Glomerular visceral epithelial cell (primary cell): ENCODE results near the gene MCM5.
"Not testable (repeated sequence)": the region's sequence is repeated elsewhere in the genome, so short reads cannot be mapped to it uniquely, and the experiment has no call there.

ENCODE experiments used
- DNase-seq: peaks from one replicate; pipeline ENCODE4 v3.0.0-alpha.2; 2016; ENCODE audit errors: extremely low spot score

Gene MCM5

DNA sequence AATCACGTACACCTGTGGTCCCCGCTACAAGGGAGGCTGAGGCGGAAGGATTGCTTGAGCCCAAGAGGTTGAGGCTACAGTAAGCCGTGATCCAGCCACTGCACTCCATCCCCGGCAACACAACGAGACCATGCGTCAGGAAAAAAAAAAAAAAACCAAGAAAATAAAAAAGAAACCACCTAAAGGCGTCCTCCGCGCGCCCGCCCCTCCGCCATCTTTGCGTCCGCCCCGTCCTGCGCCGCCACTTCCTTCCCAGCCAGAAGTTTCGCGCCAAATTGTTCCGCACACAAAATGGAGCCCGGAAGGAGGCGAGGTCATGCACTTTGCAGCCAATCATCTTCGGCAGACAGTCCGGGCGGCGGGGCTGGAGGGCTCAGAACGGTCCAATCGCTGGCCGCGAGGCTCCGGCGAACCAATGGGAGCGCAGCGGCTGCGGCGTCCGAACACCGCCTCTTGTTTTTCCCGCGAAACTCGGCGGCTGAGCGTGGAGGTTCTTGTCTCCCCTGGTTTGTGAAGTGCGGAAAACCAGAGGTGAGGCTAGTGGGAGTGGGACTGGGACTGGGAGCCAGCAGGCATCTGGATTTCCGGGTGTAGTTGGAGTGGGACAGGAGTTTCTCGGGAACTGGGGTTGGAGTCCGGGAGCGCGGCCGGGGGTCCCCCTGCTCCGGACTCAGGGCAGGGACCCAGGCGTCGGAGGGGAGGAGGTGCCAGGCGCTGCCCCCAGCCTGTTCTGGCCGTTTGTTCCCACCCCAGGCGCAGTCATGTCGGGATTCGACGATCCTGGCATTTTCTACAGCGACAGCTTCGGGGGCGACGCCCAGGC is at the start of gene MCM5:
MCM5 (plus strand) TSS at position 463 of the 823 bp plus-strand sequence; CDS start at position 762, 299 bp downstream.
- peak; percentile 97 for DNase-seq

DNA sequence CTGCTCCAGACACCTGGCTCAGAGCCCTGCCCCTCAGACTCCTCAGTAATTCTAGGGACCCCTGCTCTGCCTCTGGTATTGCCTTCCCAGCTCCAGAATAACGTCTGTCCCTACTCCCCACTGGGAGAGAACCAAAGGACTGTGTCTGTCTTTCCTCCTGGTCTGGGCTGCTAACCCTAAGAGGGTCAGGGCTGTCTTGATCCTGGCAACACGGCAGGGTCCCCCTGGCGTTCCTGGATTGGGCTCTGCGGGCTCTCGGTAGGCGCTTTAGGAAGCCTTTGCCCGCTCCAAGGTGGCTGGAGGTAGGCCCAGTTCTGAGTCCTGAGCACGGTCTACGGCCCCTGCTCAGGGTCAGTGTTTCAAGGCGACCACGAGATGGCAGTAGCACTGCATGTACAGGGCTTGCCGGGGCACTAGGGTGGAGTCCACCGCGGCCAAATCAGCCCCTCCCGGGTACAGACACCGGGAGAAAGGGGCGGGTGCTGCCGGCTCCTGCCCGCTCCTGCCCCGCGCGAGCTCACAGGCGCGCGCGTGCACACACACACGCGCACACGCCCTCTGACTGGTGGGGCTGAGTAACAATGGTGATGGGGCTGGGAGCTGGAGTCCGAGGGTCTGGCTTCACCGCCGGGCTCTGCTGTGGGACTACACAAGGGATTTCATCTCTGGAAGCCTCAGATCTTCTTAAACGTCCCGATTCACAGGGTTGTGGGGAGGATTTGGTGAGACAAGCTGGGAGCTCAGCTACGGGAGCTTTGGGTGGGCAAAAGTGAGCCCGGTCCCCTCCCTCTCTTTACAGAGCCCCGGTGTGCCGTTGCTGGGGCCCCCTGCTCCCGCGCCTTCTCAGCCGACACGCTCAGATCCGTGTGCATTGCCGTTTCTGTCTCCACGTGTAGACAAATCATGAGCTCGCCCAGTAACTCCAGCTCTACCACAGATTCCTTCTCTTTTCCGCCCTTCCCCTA is 49.1 kb upstream of the MCM5 start:
- DNase-seq: peak; percentile 94

DNA sequence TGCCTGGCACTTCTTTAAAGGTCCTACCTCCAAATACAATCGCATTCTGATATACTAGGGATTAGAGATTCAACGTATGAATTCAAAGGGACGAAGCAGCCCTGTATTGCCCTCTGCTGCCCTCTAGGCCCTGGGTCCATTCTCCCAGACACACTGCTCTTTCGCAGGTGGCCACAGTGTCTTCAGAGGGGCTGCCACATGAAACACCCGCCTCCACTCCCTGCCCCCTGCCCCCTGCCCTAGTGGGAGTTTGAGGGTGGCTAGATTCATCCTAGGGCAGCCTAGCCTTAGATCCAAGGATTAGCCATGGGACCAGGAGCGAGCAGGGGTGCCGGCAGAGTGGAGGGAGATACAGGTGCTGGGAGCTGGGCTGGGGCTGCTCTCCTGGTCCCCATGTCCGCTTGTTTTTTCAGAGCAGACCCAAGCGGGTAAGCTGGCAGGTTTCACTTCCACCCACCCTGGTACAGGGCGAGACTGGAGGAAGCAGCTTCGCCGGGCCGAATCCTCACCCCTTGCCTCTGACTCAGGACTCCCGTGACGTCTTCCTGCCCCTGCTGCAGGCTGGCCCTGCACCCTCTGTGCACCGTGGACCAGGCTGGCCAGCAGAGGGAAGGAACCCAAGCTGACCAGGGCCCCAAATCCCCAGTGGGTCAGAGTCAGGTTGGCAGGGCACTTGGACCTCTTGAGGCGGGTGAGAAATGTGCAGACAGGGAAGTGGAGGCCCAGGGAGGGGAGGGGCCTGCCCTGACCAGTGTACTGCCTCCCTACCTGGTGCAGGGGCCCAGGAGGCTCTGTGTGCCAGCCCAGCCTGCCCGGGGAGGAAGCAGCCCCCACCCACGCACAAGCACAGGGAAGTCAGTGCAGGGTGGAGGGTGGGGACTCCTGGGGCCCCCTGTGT is 47.5 kb upstream of the MCM5 start:
- peak; percentile 65 for DNase-seq

DNA sequence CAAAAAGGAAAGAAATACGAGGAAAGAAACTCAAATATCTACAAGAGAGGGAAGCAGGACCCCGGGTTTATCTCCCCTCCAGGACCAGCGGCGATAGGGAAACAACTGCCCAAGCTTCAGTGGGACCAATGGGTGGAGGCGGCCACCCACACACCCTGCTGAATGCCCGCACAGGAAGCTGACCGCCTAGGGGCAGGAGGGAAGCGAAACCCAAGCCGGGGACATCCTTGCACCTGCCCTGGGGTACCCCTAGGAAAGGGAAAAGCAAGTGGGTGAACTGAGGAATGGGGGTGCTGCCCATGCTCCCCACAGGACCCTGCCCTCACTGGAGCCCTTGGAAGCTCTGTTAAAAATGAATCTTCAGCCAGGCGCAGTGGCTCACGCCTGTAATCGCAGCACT is 46.6 kb upstream of the MCM5 start:
- no peak for DNase-seq

DNA sequence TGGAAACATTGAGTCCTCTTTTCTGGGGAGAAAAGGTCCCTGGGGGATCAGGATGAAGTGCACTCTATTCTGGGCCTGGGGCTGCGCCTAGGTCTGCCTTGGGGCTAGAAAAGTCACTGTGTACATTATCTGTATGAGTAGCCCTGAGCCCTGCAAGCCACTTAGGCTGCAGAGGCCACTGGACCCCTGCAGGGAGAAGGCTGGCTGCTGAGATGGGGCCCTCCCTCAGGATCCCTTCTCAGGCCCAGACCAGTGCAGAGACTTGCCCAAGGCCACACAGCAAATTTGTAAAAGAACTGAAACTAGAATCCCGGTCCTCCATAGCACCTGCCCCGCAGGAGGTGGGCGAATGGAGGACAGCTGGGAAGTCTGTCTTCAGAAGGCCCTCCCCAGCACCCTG is 45.9 kb upstream of the MCM5 start:
- DNase-seq: no peak

DNA sequence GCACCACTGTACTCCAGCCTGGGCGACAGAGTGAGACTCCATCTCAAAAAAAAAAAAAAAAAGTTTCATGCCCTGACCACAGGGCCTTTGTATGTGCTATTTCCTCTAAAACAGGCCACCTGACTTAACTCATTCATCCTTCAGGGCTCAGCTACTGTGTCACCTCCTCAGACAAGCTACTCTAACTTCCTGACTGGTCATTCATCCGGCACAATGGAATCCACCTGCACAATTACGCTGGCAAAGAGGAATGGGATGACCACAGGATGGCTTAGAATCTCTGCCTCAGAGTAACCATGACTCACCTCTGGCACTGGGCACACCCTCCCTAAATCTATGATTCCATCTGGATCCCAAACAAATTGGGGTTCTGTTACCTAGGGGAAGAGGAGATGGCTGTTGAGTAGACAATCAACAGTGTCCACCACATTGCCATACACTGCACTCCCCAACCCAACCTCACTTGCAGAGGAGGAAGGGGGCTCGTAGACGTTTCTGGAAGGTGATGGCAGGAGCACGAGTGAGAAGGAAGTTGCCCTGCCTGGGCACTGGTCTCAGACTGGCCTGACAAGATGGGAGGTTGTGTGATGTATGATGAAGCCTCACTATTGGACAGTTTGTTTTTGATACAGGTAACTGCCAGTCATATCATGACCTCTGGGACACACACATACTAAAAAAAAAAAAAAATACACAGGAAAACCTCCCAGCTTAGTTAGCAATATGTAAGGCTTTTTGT is 41.9 kb upstream of the MCM5 start:
- DNase-seq: peak; percentile 89

DNA sequence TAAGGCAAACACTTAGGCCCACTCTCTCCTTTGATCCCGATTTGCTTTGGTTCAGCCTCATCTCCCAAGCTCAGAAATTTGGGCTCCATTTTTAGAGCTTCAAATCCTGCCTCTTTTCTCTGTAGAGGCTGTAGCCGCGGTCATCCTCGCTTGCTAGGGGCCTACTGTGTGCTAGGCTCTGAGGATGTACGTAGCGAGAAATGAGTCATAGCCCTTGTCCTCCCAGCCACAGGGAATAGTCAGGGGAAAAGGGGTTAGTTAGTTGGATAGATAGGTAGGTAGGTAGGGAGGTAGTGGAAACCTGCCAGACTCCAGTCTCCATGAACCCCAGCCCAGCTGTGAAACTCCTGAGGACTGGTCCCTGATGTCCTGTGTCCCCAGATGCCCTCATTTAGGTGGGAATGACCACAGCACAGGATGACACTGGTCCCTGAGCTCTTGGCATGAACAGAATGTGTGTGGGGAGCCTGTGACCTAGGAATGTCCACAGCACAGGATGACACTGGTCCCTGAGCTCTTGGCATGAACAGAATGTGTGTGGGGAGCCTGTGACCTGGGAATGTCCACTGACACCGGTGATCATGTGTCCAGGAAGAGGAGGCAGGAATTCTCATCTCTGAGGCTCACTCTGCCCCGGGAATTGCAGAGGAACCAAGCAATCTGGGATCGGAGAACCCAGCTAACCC is 40.4 kb upstream of the MCM5 start:
- DNase-seq: no peak

DNA sequence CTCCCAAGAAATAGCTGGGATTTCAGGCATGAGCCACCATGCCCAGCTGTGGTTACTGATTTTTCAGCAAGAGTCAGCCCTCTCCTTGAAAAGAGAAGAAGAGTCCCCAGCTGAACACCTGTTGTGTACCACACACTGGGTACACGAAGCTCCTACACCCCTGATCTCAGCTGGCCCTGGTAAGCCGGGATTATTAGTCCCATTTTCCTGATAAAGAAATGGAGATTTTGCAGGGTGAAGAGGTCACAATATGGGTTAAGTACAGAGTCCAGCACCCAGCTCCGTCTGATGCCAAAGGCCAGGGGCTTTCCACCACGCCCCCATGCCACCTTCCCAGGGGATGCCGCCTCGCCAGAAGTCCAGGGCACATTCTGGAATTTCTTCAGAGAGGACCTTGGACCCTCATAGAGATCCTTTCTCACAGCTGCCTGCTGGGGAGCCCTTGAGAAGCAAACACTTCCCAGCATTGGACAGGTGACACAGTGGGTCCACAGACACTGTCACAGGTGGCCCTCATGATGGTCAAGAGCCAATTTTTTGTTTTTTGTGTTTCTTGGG is 38.9 kb upstream of the MCM5 start:
- DNase-seq: no peak

DNA sequence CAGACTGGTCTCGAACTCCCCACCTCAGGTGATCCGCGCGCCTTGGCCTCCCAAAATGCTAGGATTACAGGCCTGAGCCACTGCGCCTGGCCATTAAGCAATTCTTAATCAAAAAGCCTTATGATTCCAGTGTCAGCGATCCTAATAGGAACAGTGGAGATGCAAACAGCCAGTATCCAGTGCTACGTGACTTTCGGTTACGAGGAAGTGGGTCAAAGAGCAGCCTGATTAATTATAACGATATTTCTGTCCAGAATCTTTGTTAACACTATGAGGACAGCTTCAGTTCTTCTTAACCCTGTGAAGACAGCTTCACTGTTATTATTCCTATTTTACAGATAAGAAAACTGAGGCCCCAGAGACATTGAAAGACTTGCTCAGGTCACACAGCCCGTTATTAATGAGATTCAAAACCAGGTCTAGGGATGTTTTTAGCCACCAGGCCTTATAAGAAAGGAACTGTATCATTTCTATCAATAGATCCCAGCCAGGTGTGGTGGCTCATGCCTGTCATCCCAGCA is 36.3 kb upstream of the MCM5 start:
- no peak for DNase-seq

DNA sequence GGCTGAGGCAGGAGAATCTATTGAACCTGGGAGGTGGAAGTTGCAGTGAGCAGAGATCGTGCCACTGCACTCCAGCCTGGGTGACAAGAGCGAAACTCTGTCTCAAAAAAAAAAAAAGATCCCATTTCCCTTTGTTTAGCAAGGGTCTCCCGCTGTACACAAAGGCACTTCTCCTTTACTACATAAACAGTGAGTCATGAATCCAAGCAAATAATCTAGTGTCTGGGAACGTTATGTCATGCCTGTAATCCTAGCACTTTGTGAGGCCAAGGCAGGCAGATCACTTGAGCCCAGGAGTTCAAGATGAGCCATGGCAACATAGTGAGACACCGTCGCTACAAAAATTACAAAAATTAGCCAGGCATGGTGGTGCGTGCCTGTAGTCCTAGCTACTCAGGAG is 35.7 kb upstream of the MCM5 start:
- not testable (repeated sequence) for DNase-seq

DNA sequence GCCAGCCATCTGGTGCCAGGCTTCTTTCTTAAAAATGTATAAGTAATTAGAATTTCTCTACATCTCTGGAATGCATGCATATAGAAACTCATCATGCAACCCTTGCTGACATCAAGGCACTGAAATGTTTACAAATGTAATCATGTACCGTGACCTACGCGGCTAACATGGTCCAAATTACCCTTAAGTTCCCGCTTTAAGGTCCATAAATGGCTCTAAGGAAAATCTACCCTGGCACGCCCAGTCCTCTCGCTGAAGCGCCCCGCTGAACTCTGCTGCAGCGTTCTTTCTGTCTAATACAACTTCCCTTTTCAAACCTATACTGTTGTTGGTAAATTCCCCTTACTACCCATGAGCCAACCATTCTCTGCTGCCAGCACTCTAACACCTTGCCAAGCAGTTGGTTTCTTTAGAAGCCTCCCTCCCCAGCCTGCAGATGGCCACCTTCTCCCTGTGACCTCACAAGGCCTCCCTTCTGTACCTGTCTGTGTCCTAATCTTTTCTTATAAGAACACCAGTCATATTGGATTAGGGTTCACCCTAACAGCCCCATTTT is 32.5 kb upstream of the MCM5 start:
- DNase-seq: no peak

DNA sequence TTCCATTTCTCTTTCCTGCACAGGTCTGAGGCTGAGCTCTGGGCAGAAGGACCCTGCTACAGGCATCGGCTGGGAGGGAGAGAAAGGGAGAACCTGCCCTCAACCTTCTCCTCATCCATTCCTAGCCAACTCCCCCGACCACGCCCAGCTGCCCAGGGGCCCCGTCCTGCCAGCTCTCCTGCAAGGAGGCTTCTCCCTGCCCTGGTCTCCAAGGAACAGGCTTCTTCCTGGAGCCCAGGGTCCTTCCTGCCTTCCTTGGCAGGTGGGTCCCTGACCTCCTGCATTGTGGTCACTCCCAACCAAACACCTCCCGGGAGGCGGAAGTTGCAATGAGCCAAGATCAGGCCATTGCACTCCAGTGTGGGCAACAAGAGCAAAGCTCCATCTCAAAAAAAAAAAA is 31.6 kb upstream of the MCM5 start:
- no peak for DNase-seq

DNA sequence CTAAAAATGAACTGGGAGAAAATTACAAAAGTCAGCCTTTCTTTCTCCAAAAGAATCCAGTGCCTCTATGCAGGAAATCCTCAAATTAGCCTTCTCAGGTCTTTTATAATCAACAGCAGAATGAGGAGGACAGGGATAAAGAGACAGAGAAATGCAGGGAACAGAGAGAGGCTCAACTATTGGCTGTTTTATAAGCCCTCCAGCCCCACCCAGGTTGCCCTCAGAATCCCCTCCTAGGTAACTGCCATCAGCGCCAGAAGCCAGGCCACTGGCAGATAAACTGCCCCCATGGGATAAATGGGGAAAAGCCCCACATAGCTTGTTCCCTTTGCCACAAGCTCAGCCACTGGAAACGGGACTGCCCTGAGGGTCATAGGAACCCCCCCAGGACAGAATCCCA is 29.9 kb upstream of the MCM5 start:
- no peak for DNase-seq

DNA sequence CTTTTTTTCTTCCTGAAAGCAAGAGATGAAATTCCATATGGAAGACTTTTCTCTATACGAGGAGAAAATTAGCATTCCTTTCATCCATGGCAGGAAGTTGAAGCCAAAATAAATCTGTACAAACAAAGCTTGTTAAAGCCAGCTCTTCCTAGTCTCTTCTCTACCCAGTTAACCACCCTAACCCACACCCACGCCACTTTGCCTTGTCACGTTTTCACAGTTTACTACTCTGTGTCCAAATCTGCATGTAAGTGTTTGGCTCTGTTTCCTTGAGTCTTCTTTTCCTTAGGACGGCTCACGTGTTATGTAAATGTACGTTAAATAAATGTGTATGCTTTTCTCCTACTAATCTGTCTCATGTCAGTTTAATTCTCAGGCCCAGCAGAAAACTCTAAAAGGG is 26.2 kb upstream of the MCM5 start:
- DNase-seq: no peak

DNA sequence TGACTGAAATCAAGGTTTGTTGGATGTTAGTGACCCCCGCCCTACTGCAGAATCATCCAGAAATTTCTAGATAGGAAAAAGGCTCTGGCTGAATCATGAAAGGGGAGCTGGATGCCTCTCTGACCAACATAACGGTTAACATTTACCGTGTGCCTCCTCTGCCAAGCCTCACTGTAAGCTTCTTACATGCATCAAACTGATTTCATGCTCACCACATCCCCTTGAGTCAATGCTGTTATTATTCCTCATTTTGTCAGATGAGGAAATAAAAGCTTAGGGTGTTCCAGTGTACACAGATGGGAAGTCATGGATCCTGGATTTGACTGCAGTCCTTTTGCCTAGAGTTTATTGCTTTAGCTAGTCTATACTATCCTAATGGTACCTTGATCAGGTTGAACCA is 24.9 kb upstream of the MCM5 start:
- peak; percentile 32 for DNase-seq

DNA sequence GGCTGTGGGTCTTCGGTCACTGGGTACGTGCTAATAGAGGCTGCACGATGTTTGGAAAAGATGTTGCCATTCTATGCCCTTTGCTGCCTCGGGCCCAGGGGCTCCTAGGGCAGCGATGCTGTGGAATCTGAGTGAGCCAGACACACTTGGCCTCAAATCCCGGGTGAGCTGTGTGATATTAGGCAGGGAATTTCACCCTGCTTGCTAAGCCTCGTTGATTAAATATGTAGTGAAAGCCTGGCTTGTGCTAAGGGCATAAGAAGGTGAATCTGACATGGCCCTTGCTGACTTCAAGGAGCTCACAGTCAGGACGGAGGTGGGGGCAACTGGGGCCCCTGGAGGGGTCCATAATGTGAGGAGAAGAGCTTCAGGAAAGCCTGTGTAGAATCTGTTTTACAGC is 24.4 kb upstream of the MCM5 start:
- DNase-seq: no peak

DNA sequence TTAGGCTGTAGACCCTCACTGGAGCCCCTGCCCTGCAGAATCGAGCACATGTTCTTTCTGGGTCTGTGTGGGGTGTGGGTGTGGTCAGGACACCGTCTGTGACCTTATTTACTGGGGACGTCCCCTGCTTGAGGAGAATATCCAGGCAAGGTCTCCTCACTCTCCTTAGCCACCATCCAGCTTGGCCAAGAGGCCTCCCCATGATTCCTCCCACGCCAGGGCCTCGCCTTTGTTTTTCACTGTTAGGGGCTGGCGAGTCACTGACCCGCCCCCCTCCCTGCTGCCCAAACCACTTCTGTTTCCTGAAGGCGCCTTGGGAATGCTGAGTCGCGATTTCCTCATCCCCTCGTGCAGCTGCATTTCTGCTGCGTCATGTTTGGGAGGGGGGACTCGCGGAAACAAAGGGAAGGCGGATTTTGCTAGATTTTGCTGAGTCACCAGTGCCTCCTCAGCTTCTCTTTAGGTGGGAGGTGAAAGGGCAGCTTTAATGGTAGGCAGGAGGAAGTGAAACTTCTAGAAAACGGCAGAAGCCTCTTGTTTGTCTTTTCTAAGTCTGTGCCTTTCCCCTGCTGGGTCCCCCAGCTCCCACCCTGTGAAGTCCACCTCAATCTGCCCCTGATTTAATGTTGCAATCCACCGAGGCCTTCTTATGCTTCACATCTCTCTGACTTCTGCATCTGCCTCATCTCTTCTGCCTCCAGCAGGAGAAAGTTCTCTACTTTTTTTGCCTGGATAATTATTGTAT is 23.0 kb upstream of the MCM5 start:
- peak; percentile 95 for DNase-seq

DNA sequence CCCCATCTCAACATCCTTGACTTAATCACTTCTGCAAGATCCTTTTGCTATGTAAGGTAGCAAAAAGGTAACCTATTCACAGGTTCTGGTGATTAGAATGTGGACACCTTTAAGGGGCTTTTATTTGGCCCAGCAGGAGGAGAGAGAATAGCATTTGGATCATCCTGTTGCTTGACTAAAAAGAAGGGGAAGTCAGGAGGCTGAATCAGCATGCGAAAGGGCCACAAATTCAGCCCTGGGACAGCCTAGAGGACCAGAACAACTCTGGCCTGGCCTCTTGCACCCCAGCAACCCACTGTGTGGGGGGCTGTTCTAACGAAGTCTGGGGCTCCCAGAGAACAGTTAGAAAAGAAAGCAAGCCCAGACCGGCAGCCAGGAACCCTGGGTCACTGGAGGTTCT is 22.2 kb upstream of the MCM5 start:
- DNase-seq: no peak

DNA sequence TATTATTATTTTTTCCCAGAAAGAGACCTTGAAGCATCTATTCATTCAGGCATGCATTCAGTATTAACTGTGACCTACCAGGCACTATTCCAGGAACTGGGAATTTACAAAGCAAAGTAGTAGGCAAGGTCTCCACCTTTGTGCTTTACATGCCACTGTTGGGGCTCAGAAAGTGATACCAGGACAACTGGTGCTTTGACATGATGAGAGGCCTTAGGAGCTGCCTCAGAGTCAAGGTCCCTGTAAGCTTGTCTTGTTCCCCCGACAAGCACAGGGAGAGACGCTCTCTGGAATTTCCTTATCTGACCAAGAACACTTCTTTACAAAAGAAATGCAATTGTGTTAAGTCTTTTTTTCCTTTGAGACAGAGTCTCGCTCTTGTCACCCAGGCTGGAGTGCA is 21.3 kb upstream of the MCM5 start:
- no peak for DNase-seq
